Measurements from ENCODE around the gene PARP9. TPM values are rescaled to one million over a fixed set of nuclear protein-coding genes. Genes with fewer than 3 reads are reported as not detected.
"Not testable (repeated sequence)": the region's sequence is repeated elsewhere in the genome, so short reads cannot be mapped to it uniquely, and the experiment has no call there.

PARP9 gene
- polyA plus RNA-seq, 4 donors = 14.5 to 18.6 (median 15.2) TPM

GRCh38 chr3:122533480-122533879 is 30.6 kb downstream of the PARP9 start:
- no peak for DNase-seq (ENCODE audit: low read depth in 4 of 4, low spot score in 2 of 4)

- no peak for DNase-seq (ENCODE audit: low read depth in 4 of 4, low spot score in 2 of 4)
Measured at GRCh38 chr3:122530164-122530563, 33.9 kb downstream of the PARP9 start.

GRCh38 chr3:122523317-122523716 is 40.8 kb downstream of the PARP9 start:
- no peak for DNase-seq (ENCODE audit: low read depth in 4 of 4, low spot score in 2 of 4)

GRCh38 chr3:122520861-122521260 is 43.2 kb downstream of the PARP9 start:
- DNase-seq (ENCODE audit: low read depth in 4 of 4, low spot score in 2 of 4) = no peak

- DNase-seq (ENCODE audit: low read depth in 4 of 4, low spot score in 2 of 4) = no peak
Measured at GRCh38 chr3:122519693-122520092, 44.4 kb downstream of the PARP9 start.

- DNase-seq (ENCODE audit: low read depth in 4 of 4, low spot score in 2 of 4) = no peak
Measured at GRCh38 chr3:122516846-122517360, 47.2 kb downstream of the PARP9 start.

GRCh38 chr3:122515870-122516269 is 48.2 kb downstream of the PARP9 start:
- no peak for DNase-seq (ENCODE audit: low read depth in 4 of 4, low spot score in 2 of 4)

- DNase-seq (ENCODE audit: low read depth in 4 of 4, low spot score in 2 of 4) = no peak
Measured at GRCh38 chr3:122515020-122515468, 49.1 kb downstream of the PARP9 start.

- peak; percentile 68 to 87 (median 79) for DNase-seq (ENCODE audit: low read depth in 4 of 4, low spot score in 2 of 4)
Measured at GRCh38 chr3:122514123-122515019, 49.7 kb downstream of the PARP9 start, which contains the start of gene KPNA1. TSS of gene KPNA1 (minus strand) at chr3:122514939. CDS start at chr3:122496565, 18,374 bp downstream.

GRCh38 chr3:122513386-122514122 is 50.5 kb downstream of the PARP9 start:
- DNase-seq (ENCODE audit: low read depth in 4 of 4, low spot score in 2 of 4) = peak in 1 of 4 donors; percentile 48

- no peak for DNase-seq (ENCODE audit: low read depth in 4 of 4, low spot score in 2 of 4)
Measured at GRCh38 chr3:122512284-122512683, 51.8 kb downstream of the PARP9 start.

- no peak for DNase-seq (ENCODE audit: low read depth in 4 of 4, low spot score in 2 of 4)
Measured at GRCh38 chr3:122510878-122511535, 53.1 kb downstream of the PARP9 start.

- DNase-seq (ENCODE audit: low read depth in 4 of 4, low spot score in 2 of 4) = not testable (repeated sequence)
Measured at GRCh38 chr3:122508944-122509343, 55.2 kb downstream of the PARP9 start.

- no peak for DNase-seq (ENCODE audit: low read depth in 4 of 4, low spot score in 2 of 4)
Measured at GRCh38 chr3:122508135-122508914, 55.8 kb downstream of the PARP9 start.

- no peak for DNase-seq (ENCODE audit: low read depth in 4 of 4, low spot score in 2 of 4)
Measured at GRCh38 chr3:122506450-122506849, 57.6 kb downstream of the PARP9 start.

- no peak for DNase-seq (ENCODE audit: low read depth in 4 of 4, low spot score in 2 of 4)
Measured at GRCh38 chr3:122505676-122506075, 58.4 kb downstream of the PARP9 start.

- no peak for DNase-seq (ENCODE audit: low read depth in 4 of 4, low spot score in 2 of 4)
Measured at GRCh38 chr3:122502941-122503340, 61.2 kb downstream of the PARP9 start.

GRCh38 chr3:122502139-122502538 is 62.0 kb downstream of the PARP9 start:
- no peak for DNase-seq (ENCODE audit: low read depth in 4 of 4, low spot score in 2 of 4)

GRCh38 chr3:122500964-122501363 is 63.1 kb downstream of the PARP9 start:
- DNase-seq (ENCODE audit: low read depth in 4 of 4, low spot score in 2 of 4) = not testable (repeated sequence)

- no peak for DNase-seq (ENCODE audit: low read depth in 4 of 4, low spot score in 2 of 4)
Measured at GRCh38 chr3:122498152-122498551, 65.9 kb downstream of the PARP9 start.

Data from left renal cortex interstitium (tissue), 4 donors.